CD4-positive, alpha-beta T cell treated with Interleukin-4 for 1 hour (primary cell): ENCODE data around the gene LRRC31.
A peak's percentile ranks its signal among the peaks of the same experiment; 100 is the strongest.

ENCODE experiments used
- DNase-seq, 2 donors: peaks; one replicate each; pipeline ENCODE4 v3.0.0-alpha.2; 2020 to 2022

Gene LRRC31

DNA sequence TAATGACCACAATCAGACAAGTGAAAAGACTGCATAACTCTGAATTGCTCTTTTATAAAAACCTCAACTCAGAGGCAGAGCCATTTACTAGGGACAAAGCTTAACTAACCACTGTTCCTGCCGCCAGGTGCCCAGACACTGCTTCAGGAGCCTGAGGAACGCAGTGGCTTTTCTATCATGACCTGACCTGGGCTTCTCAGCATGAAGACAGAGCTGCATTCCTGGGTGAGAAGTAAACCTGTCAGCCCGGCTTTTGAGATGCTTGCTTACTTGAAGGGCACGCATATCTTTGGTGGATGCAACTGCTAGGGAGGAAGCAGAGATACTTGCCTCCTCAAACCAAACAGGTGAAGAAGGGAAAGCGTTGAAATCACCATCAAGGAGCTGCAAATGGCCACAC lies 7.9 kb downstream of the LRRC31 start:
- DNase-seq: no peak

GRCh38 chr3:169857811-169858210 lies 11.9 kb downstream of the LRRC31 start:
- no peak for DNase-seq

DNA sequence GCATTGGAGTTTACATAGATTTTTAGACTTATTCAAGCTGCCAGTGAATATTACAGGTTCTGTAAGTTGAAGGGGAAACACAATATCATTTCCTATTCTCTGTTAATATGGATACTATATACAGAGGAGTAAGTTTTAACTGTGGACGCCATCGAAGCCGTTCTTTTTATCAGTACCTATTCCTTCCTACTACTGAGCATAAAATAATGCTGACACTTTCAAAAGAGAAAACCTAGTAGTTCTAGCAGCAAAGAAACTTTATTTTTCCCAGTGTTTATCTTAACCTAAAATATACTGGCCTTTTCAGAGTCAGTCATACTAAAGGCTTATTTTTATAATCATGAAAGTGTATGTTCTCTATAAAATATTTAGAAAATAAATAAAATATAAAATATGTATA lies 14.2 kb downstream of the LRRC31 start:
- DNase-seq: no peak

DNA sequence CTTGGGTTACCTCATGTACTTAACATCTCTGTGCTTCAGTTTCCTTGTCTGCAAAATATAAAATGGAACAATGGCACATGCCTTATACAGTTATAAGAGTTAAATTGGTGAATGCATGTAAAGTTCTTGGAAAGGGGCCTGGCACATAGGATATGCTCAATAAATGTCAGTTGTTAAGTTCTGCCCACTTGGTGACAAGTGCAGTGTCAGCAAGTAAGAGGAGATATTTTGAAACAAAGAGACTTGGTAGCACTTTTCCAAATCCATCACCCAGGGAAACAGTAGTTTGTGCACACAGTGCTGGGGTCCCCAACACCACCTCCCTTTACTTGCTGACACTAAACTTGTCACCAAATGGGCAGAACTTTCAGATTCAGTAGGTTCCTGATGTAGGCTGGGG lies 19.1 kb downstream of the LRRC31 start:
- DNase-seq: no peak

DNA sequence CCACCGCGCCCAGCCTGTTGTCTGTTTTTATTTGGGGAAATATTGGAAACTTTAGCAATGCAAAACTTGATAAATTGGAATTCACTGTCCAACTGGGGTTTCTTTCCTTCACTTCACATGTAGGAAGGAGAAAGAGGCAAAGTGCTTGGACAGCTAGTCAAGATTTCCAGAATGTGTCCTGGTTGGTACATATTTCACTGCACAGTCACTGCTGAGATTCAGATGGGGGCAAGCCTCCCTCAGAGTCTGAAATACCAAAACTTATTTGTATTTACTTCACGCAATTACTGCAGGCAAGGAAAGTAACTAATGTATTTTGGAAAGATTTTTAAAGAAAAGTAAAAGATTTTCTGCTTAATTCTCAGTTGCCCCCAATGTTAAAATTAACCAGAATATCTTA lies 21.0 kb downstream of the LRRC31 start:
- no peak for DNase-seq

DNA sequence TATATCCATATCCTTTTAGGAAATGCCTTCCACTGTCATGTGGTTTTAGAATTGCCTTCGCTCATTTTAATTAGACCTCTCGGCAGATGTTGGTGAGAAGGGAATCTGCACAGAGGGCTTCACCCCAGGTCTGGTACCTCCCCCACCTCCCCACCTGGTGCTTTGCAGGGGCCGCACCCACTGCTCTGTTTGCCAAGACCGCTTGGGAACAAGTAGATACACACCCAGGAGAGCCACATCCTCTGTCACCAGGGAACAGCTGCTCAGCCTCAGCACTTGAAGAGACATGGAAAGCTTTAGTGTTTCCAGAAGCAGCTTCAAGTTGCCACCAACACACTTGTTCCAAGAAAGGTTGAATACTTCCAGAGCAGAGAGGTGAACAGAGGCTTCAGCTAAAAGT lies 21.8 kb downstream of the LRRC31 start:
- DNase-seq: no peak

DNA sequence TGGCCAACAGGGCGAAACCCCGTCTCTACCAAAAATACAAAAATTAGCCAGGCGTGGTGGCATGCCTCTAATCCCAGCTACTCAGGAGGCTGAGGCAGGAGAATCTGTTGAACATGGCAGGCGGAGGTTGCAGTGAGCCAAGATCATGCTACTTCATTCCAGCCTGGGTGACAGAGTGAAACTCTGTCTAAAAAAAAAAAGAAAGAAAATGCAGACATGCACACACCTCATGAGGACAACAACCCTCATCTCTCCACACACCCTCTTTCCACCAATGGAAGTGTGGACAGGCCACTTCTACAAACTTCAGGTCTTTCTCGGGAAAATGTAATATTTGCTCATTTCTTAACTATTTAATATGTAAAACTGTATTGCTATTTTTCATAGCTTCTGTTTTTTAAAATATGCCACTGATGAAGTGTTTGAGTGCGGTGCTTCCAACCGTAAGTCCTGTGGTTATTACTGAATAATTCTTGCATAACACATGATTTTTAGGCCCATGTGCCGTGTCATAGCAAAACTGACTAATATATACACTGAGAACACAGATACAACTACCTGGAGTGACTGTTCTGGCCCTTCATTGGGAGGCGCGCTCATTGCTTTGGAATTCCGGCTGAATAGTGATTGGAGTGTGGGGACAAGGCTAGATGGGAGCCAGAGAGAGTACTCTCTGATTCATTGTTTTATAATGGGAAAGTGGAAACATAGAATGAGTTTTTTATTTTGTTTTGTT lies 23.1 kb downstream of the LRRC31 start:
- DNase-seq: no peak

DNA sequence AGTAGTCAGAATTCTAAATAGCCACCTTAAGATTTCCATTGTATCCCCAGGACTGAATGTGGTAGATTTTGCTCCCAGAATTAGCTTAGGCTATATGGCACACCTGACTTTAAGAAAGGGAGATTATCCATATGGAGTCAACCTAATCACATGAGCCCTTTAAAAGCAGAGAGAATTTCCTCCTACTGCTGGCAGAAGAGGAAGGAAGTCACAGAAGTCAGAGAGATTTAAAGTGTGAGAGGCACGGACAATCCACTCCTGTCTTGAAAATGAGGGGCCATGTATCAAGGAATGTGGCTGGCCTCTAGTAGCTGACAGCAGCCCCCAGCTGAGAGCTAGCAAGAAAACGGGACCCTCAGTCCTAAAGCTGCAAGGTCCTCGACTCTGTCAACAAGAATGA lies 26.8 kb downstream of the LRRC31 start:
- DNase-seq: no peak

GRCh38 chr3:169841171-169841570 lies 28.6 kb downstream of the LRRC31 start:
- no peak for DNase-seq

GRCh38 chr3:169838511-169839030 lies 31.2 kb downstream of the LRRC31 start:
- DNase-seq: no peak

DNA sequence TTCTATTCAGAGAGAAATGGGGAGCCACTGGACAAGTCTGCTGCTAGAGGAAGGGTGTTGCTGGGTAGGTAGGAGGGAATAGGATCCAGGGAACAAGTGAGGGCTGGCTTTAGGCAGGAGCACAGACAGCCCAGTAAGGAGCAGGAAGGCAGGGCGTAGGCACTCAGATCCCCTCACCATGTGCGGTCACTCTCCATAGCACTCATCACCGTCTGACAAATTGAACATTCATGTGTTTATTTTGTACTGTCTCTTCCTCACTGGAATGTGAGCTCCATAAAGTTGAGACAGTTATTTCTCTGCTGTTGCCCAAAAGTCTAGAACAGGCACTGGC lies 32.8 kb downstream of the LRRC31 start:
- no peak for DNase-seq

GRCh38 chr3:169836078-169836941 lies 33.4 kb downstream of the LRRC31 start:
- no peak for DNase-seq

DNA sequence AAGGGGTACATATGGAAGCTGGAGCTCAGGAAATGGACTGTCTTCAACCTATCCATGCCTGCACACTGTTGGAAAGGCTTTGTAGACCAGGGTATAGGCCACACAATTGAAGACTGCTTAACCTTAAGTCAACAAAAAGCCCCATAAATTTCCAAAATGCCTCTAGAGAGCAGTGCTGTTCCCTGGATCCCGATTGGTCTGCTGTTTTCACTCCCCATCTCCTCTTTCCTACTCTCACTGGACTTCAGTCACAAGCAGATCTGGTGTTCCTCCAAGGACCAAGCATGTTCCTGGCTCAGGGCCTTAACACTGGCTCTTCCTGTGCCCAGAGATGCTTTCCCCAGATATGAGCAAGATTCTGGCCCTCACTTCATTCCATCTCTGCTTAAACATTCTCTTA lies 34.2 kb downstream of the LRRC31 start:
- no peak for DNase-seq

DNA sequence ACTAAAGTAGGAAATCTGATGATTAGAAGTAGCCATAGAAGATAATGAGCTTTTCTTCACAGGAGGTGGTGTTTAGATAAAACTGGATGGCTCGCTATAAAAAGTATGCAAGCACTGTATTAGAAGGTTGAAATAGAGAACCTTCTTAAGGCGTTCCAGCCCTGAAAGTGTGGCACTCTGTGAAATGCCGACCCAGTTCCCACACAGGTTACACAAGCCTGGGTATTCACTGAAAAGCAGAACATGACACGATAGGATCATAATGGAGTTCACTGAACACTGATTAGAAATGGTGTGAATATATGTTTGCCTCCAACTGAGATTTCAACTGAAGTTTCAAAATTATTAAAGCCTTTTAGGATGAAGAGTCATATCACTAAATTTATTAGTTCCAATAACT lies 42.0 kb downstream of the LRRC31 start:
- DNase-seq: no peak

- no peak for DNase-seq
These were observed 44.4 kb downstream of the LRRC31 start for GRCh38 chr3:169825316-169825715.

DNA sequence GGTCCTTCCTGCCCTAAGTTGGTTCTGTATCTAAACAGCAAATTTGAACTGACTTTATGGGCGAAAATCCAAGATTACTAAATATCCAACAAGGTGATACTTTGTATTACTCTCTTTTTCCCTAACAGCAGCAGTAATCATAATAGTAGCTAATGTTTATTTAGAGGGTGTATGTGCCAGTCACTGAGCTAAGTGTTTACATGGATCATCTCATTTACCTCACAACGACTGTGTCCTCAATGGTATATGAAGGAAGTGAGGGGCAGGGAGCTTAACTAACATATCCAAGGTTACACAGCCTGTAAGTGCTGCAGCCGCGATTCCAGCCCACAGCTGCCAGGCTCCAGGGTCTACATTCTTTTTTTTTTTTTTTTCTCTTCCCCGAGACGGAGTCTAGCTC lies 46.8 kb downstream of the LRRC31 start:
- DNase-seq: no peak

DNA sequence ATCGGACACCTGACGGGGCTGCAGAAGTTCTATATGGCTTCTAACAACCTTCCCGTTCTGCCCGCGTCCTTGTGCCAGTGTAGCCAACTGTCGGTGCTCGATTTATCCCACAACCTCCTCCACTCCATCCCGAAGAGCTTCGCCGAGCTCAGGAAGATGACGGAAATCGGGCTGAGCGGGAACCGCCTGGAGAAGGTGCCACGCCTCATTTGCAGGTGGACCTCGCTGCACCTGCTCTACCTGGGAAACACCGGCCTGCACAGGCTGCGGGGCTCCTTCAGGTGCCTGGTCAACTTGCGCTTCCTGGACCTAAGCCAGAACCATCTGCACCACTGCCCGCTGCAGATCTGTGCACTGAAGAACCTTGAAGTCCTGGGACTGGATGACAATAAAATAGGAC lies 47.2 kb downstream of the LRRC31 start:
- DNase-seq: no peak

GRCh38 chr3:169822091-169822490 lies 47.6 kb downstream of the LRRC31 start:
- DNase-seq: no peak

DNA sequence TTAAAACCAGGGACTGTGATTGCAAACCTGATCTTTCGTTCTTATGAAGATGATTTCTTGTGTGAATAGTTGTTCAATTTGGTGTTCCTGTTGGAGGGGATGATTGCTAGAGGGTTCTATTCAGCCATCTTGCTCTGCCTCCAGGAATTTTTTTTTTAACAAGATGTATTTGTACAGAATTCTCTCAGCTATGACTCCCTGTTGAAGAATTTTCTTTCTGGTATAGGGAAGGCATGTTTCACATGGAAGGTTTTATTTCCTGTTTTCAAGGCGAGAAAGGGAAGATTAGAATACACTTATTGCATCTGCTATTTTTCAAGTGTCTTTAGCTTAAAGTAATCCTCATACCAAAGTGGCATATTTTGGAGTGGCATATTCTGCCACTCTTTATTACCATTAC lies 51.4 kb downstream of the LRRC31 start:
- DNase-seq: no peak

DNA sequence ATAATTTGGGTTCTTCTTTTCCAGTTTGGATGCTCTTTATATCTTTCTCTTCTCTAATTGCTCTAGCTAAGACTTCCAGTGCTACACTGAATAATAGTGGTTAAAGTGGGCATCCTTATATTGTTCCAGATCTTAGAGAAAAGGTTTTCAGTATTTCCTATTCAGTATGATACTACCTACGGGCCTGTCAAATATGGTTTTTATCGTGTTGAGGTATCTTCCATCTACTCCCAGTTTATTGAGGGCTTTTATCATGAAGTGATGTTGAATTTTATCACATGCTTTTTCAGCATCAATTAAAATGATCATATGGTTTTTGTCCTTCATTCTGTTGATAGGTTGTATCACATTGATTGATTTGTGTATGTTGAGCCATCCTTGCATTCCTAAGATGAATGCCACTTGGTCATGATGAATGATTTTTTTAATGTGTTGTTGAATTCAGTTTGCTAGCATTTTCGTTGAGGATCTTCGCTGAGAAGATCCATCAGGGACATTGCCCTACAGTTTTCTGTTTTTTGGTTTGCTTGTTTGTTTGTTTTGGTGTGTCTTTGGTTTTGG lies 54.1 kb downstream of the LRRC31 start:
- no peak for DNase-seq

- DNase-seq: peak; percentile 82 to 88
These were observed 55.8 kb downstream of the LRRC31 start for GRCh38 chr3:169813757-169814517.

DNA sequence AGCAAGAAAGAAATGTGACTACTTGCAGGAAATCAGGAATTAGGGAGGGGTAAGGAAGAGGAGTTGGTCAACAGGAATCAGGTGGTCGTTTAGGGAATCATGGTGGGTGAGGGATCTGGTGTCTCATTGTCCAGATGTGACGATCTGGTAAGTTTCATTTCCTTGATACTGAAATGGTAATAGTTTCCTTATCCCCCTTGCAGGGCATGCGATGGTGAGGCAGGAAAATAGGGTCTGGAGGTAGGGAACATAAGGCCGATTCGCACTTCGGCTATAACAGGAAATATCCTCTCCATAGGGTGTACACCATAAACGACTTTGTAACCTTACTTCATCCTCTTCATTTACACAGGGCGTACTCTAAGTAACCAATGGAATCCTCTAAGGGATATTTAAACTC lies 56.5 kb downstream of the LRRC31 start:
- peak in 1 of 2 donors; percentile 7 for DNase-seq
